ENCODE data around the gene CEP63.
A peak's percentile ranks its signal among the peaks of the same experiment; 100 is the strongest.
"Not testable (repeated sequence)": the region's sequence is repeated elsewhere in the genome, so short reads cannot be mapped to it uniquely, and the experiment has no call there.

CEP63 gene

GRCh38 chr3:134522541-134522940 is 36.7 kb downstream of the CEP63 start:
- no peak for DNase-seq

GRCh38 chr3:134525293-134525692 is 39.4 kb downstream of the CEP63 start:
- DNase-seq: no peak

- no peak for DNase-seq
Observed at GRCh38 chr3:134526319-134526718, 40.5 kb downstream of the CEP63 start.

- DNase-seq: no peak
Observed at GRCh38 chr3:134527037-134527436, 41.2 kb downstream of the CEP63 start.

- no peak for DNase-seq
Observed at GRCh38 chr3:134527538-134528186, 41.8 kb downstream of the CEP63 start.

GRCh38 chr3:134533493-134533892 is 47.6 kb downstream of the CEP63 start:
- DNase-seq: no peak

GRCh38 chr3:134535186-134535970 is 49.5 kb downstream of the CEP63 start:
- no peak for DNase-seq

- no peak for DNase-seq
Observed at GRCh38 chr3:134536781-134537180, 50.9 kb downstream of the CEP63 start.

GRCh38 chr3:134542287-134542958 is 56.6 kb downstream of the CEP63 start:
- DNase-seq: no peak

- DNase-seq: no peak
Observed at GRCh38 chr3:134543113-134543512, 57.3 kb downstream of the CEP63 start.

- no peak for DNase-seq
Observed at GRCh38 chr3:134544316-134544715, 58.5 kb downstream of the CEP63 start.

GRCh38 chr3:134544783-134545182 is 58.9 kb downstream of the CEP63 start:
- DNase-seq: not testable (repeated sequence)

GRCh38 chr3:134545818-134546217 is 60.0 kb downstream of the CEP63 start:
- no peak for DNase-seq

GRCh38 chr3:134552784-134553183 is 66.9 kb downstream of the CEP63 start:
- no peak for DNase-seq

- DNase-seq: no peak
Observed at GRCh38 chr3:134559591-134559990, 73.7 kb downstream of the CEP63 start.

GRCh38 chr3:134562055-134562454 is 76.2 kb downstream of the CEP63 start:
- DNase-seq: no peak

GRCh38 chr3:134563601-134564000 is 77.7 kb downstream of the CEP63 start:
- no peak for DNase-seq

- DNase-seq: no peak
Observed at GRCh38 chr3:134564991-134565390, 79.1 kb downstream of the CEP63 start.

- DNase-seq: peak; percentile 86
Observed at GRCh38 chr3:134567605-134568004, 81.7 kb downstream of the CEP63 start.

GRCh38 chr3:134568790-134569189 is 82.9 kb downstream of the CEP63 start:
- no peak for DNase-seq

GRCh38 chr3:134569899-134570298 is 84.0 kb downstream of the CEP63 start:
- DNase-seq: not testable (repeated sequence)

- no peak for DNase-seq
Observed at GRCh38 chr3:134576426-134576825, 90.6 kb downstream of the CEP63 start.

GRCh38 chr3:134576831-134577230 is 91.0 kb downstream of the CEP63 start:
- no peak for DNase-seq

GRCh38 chr3:134579141-134579665 is 93.3 kb downstream of the CEP63 start:
- peak; percentile 6 for DNase-seq
